HG03565 (cell line): Measurements from ENCODE around the gene PARD6G.

ENCODE experiments used
- ATAC-seq: cut with Tn5 transposase; IDR thresholded peaks from one replicate; pipeline ENCODE4 v1.9.1; 2021; ENCODE audit warnings: mild to moderate bottlenecking, moderate library complexity; ENCODE audit not compliant: unreplicated experiment

PARD6G gene

DNA sequence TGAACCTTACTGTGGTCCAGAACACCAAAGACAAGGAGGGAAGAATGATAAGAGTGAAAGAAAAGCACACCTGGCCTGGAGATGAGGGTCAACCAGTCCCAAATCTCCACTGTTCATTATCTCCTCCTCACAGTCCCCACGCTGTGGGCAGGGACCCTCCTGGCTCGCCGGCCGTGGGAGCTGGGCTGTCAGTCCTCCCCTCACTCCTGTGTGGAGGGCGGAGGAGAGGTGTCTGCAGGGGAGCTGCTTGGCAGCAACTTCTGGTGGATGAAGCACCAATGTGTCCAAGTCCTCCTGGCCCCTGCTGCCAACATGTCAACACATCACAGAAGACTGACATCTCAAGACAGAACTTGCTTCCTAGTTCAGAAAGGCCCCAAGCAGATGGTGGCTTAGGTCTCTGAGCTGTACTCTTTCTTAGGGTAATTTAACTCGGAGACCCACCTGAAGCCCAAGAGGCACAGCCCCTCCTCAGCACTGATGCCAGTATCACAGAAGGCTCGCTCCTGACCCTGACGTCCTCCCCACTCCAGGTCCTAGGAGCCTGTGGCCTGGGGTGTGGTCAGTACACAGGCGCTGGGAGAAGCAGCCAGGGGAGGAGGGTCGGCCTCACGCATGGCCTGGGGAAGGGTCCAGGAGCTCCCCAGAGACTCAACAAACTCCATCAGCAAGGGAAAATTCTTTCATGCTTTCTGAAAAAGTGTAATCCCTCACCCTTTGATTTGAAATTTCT, 54.5 kb downstream of the PARD6G start:
- ATAC-seq = no peak

DNA sequence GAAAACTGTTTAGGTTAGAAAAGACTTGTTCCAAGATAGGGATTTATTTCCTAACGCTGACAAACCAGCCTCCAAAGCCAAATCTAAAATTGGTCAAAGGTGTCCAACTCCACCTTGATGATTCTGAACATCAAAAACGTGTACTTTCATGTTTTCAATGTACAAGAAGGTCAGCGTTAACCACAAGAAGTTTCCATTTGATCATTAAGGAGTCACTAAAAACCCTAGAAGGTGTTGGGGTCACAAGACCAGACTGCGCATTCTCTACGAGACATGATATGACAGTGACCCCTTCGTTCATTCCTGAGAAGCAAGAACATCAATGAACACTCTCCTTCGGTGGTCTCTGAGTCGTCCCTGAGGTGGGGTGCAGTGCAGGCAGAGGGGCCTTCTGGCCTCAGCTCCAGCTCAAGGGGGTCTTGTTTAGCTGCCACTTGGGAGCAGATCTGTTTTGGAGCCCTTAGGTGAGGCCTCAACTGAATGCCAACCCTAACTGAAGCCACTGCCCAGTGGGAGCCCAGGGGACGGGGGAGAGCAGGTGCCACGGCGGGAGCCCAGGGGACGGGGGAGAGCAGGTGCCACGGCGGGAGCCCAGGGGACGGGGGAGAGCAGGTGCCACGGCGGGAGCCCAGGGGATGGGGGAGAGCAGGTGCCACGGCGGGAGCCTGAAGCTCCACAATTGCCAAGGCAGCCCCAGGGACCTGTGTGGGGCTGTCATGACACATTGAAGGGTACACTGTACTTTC, 55.2 kb downstream of the PARD6G start:
- no peak for ATAC-seq

DNA sequence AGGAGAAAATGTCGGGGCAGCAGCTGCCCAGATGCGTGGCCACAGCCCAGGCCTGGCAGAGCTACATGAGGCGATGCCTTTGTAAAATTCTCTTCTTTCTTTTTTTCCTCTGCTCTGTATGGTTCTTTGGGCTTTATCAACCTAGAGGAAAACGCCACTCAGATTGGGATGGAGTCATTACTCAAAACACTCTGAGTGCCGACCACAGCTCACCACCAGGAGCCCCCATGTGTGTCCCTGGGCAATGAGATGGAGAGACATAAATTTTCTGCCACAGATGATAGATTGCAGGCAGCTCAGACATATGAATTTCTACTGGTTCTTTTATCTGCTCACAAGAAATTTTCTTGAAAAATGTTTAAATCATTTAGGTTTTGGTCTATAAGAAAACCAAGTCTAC, 56.0 kb downstream of the PARD6G start:
- ATAC-seq = no peak

DNA sequence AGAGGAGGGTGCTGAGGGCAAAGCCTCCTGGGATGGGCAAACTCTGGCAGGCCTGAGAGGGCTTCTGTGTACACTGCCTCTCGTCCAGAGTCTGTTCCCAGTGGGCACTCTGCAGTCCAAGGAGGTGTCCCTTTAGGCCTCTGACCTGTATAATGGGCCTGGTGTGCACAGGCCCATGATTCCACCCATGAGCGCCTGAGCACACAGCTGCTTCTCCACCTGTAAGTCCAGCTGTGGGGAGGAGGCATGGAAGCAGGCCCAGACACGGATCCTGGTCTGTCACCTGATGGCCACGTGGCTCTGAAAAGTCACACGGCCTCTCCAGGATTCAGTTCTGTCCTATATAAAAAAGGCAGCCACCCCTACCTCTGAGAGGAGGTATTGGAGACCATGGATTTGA, 57.0 kb downstream of the PARD6G start:
- no peak for ATAC-seq

DNA sequence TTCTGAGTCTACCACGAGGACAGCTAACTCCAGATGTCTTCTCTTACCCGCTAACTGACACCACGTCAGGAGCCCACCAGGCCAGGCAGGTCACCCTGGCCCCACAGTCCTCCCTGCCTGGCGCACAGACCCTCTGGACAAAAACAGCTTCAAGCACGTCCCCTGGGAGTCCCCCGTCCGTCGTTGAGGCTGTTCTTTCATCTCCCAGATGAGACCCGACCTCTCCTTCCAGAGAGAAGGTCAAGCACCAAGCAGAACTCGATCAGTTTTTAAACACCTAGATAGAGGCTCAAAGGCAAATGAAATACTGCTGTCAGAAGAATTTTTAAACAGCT, 57.8 kb downstream of the PARD6G start:
- no peak for ATAC-seq

- ATAC-seq = no peak
These were observed 58.4 kb downstream of the PARD6G start for GRCh38 chr18:80188643-80189530.

DNA sequence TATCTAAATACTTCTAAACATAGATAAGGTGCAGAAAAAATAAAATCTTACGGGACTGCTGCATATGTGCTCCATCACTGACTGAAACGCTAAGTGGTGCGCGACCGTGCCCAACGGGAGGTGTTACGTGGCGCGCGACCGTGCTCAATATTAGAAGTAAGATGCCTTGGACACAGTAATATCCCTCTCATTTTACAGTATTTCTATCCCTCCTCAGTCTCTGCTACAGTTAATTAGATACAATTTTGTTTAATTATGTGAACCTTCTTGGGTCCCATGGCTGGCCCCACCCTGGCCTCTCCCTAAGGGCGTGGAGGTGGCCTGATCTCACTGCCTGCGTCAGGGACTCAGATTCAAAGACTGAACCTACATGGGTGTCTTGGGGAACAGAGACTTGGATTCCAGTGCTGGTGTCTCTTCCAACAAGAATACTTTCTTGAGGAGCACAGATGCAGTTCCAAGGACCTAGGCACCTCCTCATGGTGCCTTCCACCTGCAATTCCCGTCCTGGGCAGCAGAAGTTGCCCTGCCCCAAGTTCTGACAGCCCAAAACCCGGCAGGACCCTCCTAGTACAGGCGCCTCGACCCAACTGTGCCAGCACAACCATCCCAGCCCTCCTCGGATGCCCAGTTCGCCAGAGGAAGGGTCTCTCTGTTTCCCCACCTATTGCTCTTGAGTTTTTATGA, 59.2 kb downstream of the PARD6G start:
- ATAC-seq = no peak

DNA sequence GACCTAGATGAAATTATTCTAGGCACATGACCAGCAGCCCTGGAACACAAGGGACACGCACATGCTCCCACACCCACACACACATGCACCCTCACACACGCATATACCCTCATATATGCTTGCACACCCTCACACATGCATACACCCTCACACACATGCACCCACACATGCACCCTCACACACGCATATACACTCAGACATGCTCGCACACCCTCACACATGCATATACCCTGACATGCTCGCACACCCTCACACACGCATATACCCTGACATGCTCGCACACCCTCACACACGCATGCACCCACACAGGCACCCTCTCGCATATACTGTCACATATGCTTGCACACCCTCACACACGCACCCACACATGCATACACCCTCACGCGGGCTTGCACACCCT, 61.8 kb downstream of the PARD6G start:
- ATAC-seq = no peak

DNA sequence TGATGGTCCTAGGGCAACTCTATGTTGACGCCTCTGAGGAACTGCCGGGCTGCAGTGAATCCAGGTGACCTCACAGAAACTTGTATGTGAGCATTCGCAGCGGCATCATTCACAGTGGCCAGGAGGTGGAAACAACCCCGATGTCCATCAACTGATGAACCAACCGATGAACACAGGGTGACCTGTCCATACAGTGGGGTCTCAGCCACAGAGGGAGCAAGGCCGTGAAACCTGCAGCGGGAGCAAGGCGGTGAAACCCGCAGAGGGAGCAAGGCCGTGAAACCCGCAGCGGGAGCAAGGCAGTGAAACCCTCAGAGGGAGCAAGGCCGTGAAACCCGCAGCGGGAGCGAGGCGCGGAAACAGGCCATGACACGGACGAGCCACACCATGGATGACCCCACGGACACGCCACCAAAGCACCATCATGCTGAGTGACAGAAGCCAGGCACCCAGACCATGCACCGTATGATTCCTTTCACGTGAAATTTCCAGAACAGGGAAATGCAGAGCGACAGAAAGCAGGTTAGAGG, 63.0 kb downstream of the PARD6G start:
- ATAC-seq = no peak

- no peak for ATAC-seq
These were observed 63.9 kb downstream of the PARD6G start for GRCh38 chr18:80183273-80184050.

DNA sequence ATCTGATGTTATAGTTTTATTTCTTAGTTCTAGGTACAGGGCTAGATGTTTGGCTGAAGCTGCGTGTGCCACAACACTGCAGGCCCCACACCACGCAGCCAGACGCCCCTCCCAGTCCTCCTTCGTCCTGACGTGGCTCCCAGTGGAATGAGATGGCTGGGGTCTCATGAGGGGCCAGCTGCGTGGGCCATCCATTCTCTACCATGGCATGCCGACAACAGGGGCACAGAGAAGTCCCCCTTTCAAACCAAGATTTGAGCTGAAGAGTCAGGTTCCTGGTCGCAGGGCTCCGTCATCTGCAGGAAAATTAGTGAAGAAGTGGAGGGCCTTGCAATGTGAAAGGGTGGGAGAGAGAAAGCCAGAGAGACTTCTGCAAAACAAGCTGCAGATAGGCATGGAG, 64.5 kb downstream of the PARD6G start:
- ATAC-seq = no peak

DNA sequence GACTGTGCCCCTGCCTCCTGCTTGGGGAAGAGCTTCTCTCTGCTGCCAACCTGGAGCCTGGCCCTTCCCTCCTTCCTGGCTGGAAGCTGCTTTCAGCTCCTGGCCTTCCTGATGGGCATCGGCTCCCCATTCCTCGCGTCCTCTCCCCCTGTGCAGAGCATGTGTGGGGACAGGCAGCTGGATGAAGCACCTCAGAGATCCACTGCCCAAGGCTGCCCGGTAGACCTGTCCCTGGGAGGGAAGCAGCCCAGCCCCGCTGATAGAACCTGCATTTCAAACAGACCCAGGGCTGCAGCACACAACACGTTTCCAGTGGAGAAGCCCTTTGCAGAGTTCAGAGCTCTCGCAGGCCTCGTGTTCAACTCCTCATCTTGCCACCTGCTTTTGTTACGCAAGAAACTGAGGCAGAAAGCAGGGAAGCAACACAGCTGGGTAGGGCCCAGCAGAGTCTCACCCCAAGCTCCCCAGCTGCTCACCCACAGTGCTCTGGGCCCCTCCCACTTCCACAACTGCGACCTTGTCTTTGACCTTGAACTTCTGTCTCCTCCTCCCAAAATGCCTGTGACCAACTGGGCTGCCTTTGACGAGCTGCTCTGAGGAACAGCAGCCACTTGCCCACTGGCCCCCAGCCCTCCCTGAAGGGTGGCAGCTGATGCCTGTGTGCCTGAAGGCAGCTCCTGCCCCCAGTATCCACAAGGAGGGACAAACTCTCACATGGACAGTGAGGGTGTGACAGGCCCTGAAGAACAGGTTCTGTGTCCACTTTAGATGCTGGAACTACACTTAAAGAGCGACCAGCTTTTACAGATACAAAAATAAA, 65.5 kb downstream of the PARD6G start:
- no peak for ATAC-seq

GRCh38 chr18:80180778-80181564, 66.3 kb downstream of the PARD6G start:
- no peak for ATAC-seq

DNA sequence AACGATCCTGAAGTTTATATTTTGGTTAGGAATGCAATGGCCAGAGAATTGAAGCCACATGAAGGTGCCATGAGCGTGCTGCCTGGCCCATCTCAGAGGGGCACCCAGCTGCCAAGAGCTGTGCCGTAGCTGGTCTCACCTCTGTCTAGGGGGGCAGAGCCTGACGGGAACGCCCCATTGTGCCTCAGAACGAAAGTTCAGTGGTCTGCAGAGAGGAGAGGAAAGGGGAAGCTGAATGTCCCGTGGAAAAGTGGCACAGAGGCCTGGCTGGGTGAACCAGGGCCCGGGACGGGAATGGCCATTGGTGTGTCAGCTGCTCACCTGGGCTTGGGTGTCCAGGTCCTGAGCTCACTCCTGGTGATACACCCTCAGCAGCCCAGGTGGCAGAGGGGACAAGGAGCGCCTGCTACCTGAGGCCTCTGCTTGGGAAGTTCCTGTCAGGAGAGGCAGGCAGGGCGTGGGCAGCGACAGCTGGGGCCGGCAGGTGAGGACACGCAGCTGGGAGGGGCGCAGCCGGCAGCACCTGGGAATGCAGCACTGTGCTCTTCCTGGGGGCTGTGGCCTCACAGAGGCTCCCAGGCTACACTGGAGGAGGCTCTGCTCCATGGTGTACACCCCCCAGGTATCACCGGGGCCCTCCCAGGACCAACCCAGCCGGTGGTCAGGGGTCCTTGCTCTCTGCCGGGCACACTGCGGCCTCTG, 67.3 kb downstream of the PARD6G start:
- ATAC-seq = no peak

DNA sequence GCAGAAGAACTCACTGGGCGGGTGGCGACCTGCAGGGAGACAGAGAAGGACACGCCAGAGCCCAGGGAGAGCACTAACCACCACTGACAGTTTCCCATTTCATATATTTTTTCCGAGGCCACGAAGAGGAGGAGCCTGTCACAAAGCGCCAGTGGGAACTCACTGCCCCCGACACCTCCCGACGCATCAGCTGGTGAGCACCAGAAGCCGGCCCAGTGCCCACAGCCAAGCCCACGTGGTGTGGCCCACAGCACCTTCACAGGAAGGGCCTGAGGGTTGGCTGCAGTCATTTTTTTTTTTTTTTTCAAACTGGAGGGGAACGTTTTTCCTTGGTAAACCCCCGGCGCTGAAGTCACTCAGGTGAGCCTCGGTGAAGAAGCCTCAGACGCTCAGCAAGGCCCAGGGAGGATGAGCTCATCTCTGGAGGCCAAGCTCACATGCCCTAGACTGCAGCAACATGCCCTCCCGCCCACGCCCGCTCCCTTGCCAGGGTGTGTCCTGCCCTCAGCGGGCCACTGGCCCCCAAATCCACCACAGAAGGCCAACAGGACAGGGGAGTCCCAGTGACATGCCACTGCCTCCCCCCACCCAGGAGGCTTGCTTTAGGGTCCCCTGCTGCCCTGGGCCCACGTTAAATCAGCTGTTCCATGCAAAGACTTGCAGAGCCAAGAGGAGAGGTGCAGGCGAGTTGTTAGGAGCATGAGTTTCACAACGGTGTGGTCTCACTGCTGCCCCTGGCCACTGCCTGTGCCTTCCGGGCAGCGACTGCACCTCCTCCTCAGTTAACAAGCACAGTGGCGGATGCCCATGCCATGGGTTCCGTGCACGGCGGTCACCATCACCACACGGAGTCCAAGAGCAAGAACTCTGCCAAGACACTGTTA, 68.1 kb downstream of the PARD6G start:
- ATAC-seq = no peak

- ATAC-seq = no peak
These were observed 70.2 kb downstream of the PARD6G start for GRCh38 chr18:80177128-80177527.
